ENCODE measurements around the gene FAM227A. TPM values are rescaled to one million over a fixed set of nuclear protein-coding genes. Genes with fewer than 3 reads are reported as not detected.

The FAM227A gene
- total RNA-seq, 4 donors from 2014 or later, result 0.07 to 1.2 (median 0.60) TPM

DNA sequence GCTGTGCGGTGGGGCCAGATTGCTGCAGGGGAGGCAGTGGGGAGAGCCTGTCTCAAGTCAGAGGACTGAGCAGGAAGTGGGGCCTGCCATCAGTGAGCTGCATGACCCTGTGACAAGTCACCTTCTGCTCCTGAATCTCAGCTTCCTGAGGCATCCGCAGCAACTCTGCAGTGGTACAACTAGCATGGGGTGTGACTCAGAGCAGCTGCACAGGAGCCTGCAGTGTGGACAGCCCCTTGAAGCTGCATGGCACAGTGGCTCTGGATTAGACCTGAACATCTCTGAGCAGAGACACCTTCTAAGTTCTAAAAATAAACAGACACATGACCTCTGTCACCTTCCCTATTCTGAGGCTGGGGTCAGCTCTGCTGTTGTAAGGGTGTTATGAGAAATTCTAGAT is 18.0 kb downstream of the FAM227A start:
- Histone ChIP-seq H3K9me3 (no peaks in the 10 kb centered on the region), H3K27ac (no peak overlapping the region), H3K27me3 (no peaks in the 10 kb centered on the region), H3K36me3 (peaks cover 0 to 14% of the 10 kb centered on the region in 2 donors), H3K4me1 (no peaks in the 10 kb centered on the region), H3K4me3 (no peak overlapping the region)
- no peak for ATAC-seq
- WGBS, 2 donors (ENCODE audit: low coverage in 1 of 2), result 80% methylated on average over 2 of the region's 2 CpGs; no CpG with 5 or more reads in 1 of the 2 donors
- TF ChIP-seq POLR2AphosphoS5 (IDR thresholded peaks at IDR 0.05) (no peak), POLR2A (IDR thresholded peaks at IDR 0.05) (no peak), EP300 (IDR thresholded peaks at IDR 0.05) (no peak), CTCF (IDR thresholded peaks at IDR 0.05) (no peak)

- H3K36me3 ChIP-seq, result peaks cover 0 to 18% of the 10 kb centered on the region in 2 donors
- no peaks in the 10 kb centered on the region for H3K4me1 ChIP-seq
- no peak for TF ChIP-seq CTCF (IDR thresholded peaks at IDR 0.05)
- TF ChIP-seq POLR2AphosphoS5 (IDR thresholded peaks at IDR 0.05), result no peak
- TF ChIP-seq POLR2A (IDR thresholded peaks at IDR 0.05), result no peak
- no peak for TF ChIP-seq EP300 (IDR thresholded peaks at IDR 0.05)
- H3K9me3 ChIP-seq, result no peaks in the 10 kb centered on the region
- H3K27me3 ChIP-seq, result no peaks in the 10 kb centered on the region
- no peak for ATAC-seq
- H3K27ac ChIP-seq, result no peak overlapping the region
- H3K4me3 ChIP-seq, result no peak overlapping the region
- 79 to 80% methylated on average over 3 of the region's 3 CpGs for WGBS, 2 donors (ENCODE audit: low coverage in 1 of 2)
These were observed 23.7 kb downstream of the FAM227A start for GRCh38 chr22:38632528-38632927.

DNA sequence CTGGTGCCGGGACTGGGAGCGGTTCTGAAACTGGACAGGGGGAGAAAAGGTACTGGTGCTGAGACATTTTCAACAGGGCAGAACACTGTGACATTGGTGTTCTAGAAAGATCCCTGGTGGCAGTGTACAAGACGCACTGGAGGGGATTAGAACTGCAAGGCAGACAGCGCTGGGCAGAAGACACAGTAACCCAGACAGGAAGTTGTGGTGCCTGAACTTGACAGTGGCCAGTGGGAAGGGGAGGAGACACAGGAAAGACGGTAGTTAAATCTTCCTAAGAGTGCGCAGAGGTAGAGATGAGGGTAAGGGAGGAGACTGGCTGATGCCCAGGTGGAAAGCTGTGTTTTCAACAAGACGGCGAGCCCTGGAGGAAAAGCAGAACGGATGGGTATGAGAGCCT is 24.5 kb downstream of the FAM227A start:
- Histone ChIP-seq H3K4me1 (no peaks in the 10 kb centered on the region), H3K4me3 (no peak overlapping the region), H3K27ac (no peak overlapping the region), H3K27me3 (no peaks in the 10 kb centered on the region), H3K36me3 (peaks cover 0 to 18% of the 10 kb centered on the region in 2 donors), H3K9me3 (no peaks in the 10 kb centered on the region)
- ATAC-seq, result no peak
- TF ChIP-seq CTCF (IDR thresholded peaks at IDR 0.05) (no peak), EP300 (IDR thresholded peaks at IDR 0.05) (no peak), POLR2AphosphoS5 (IDR thresholded peaks at IDR 0.05) (no peak), POLR2A (IDR thresholded peaks at IDR 0.05) (no peak)
- 86 to 90% methylated on average over 6 to 9 of the region's 9 CpGs for WGBS, 2 donors (ENCODE audit: low coverage in 1 of 2)

- ATAC-seq, result no peak
- Histone ChIP-seq H3K4me1 (no peaks in the 10 kb centered on the region), H3K27ac (no peak overlapping the region), H3K4me3 (no peak overlapping the region), H3K27me3 (no peaks in the 10 kb centered on the region), H3K36me3 (peaks cover 0 to 9% of the 10 kb centered on the region in 2 donors), H3K9me3 (no peaks in the 10 kb centered on the region)
- 76 to 94% methylated on average over 4 of the region's 4 CpGs for WGBS, 2 donors (ENCODE audit: low coverage in 1 of 2)
- TF ChIP-seq EP300 (IDR thresholded peaks at IDR 0.05) (no peak), CTCF (IDR thresholded peaks at IDR 0.05) (no peak), POLR2AphosphoS5 (IDR thresholded peaks at IDR 0.05) (no peak), POLR2A (IDR thresholded peaks at IDR 0.05) (no peak)
These were observed 27.1 kb downstream of the FAM227A start for GRCh38 chr22:38629108-38629507.

GRCh38 chr22:38628444-38628843 is 27.7 kb downstream of the FAM227A start:
- Histone ChIP-seq H3K27me3 (no peaks in the 10 kb centered on the region), H3K4me3 (no peak overlapping the region), H3K27ac (no peak overlapping the region), H3K36me3 (peaks cover 0 to 9% of the 10 kb centered on the region in 2 donors), H3K9me3 (no peaks in the 10 kb centered on the region), H3K4me1 (no peaks in the 10 kb centered on the region)
- ATAC-seq, result no peak
- 90 to 100% methylated on average over 1 to 3 of the region's 5 CpGs for WGBS, 2 donors (ENCODE audit: low coverage in 1 of 2)
- no peak for TF ChIP-seq POLR2A (IDR thresholded peaks at IDR 0.05)
- no peak for TF ChIP-seq POLR2AphosphoS5 (IDR thresholded peaks at IDR 0.05)
- no peak for TF ChIP-seq EP300 (IDR thresholded peaks at IDR 0.05)
- no peak for TF ChIP-seq CTCF (IDR thresholded peaks at IDR 0.05)
